T-cell (primary cell): ENCODE measurements around the gene DNPH1. TPM values are rescaled to one million over a fixed set of nuclear protein-coding genes. Genes with fewer than 3 reads are reported as not detected.
A peak's percentile ranks its signal among the peaks of the same experiment; 100 is the strongest.

Experiments used
- ATAC-seq, 4 experiments: fragments of 200-7000 bp in 3 of 4; fragments of 150-1000 bp in 1 of 4; cut with Tn5 transposase; replicated peaks in 1 of 4; 1 replicate in 3 of 4; 2 replicates in 1 of 4; pipeline ENCODE4 v1.10.0; 2021; ENCODE audit warnings: moderate library complexity in 3 of 4, mild to moderate bottlenecking in 2 of 4, moderate number of reproducible peaks in 1 of 4
- CTCF ChIA-PET, 2 donors: fragments of 300-600 bp; sonication (Branson Sonifier 250); formaldehyde crosslinking; loops; one replicate each; lab custom pipeline; 2022; ENCODE audit warnings: antibody characterized with exemption in 2 of 2; lab: Charles Lee
- POLR2A ChIA-PET, 2 donors: fragments of 300-600 bp; sonication (Branson Sonifier 250); formaldehyde crosslinking; loops; one replicate each; lab custom pipeline; 2022; ENCODE audit warnings: antibody characterized with exemption in 2 of 2; lab: Charles Lee
- DNase-seq, 35 experiments: peaks; one replicate each; pipeline versions ENCODE4 v3.0.0 to v3.0.0-alpha.2; 2013 to 2023
- H3K27ac ChIP-seq: one replicate; pipeline ENCODE4 v1.5.1; 2013; ENCODE audit warnings: low read length
- H3K27me3 ChIP-seq, 2 experiments: replicated peaks in 1 of 2; 1 replicate in 1 of 2; 2 replicates in 1 of 2; pipeline versions ENCODE4 v1.6.1 to v1.7.0; 2013; ENCODE audit warnings: low read length in 1 of 2, mixed read lengths in 1 of 2; ENCODE audit not compliant: control insufficient read depth in 2 of 2, insufficient read depth in 2 of 2; ENCODE audit errors: extremely low read depth in 1 of 2
- H3K36me3 ChIP-seq, 2 donors: 1 replicate in 1 of 2; 2 replicates in 1 of 2; pipeline versions ENCODE4 v1.6.1 to v1.7.0; 2013; ENCODE audit warnings: low read length in 1 of 2; ENCODE audit not compliant: control insufficient read depth in 2 of 2, insufficient read depth in 1 of 2; ENCODE audit errors: extremely low read depth in 1 of 2
- H3K4me1 ChIP-seq, 2 experiments: 1 replicate in 1 of 2; 2 replicates in 1 of 2; pipeline versions ENCODE4 v1.6.1 to v1.7.0; 2013; ENCODE audit warnings: low read length in 2 of 2, mixed read lengths in 1 of 2; ENCODE audit not compliant: insufficient read depth in 2 of 2, control insufficient read depth in 1 of 2; ENCODE audit errors: extremely low read depth in 1 of 2
- H3K4me3 ChIP-seq, 2 donors: 1 replicate in 1 of 2; 2 replicates in 1 of 2; pipeline versions ENCODE4 v1.5.1 to v1.7.0; 2013; ENCODE audit warnings: mild to moderate bottlenecking in 2 of 2, low read length in 1 of 2, moderate library complexity in 1 of 2; ENCODE audit not compliant: control insufficient read depth in 1 of 2; ENCODE audit errors: extremely low read depth in 1 of 2
- H3K9me3 ChIP-seq: 2 replicates; pipeline ENCODE4 v1.7.0; 2013
- H3K27ac Mint-ChIP-seq, 2 donors: one replicate each; pipeline ENCODE4 v1.8.0; 2020 to 2021; ENCODE audit warnings: mild to moderate bottlenecking in 2 of 2, mixed read lengths in 2 of 2
- H3K27me3 Mint-ChIP-seq, 2 donors: one replicate each; pipeline ENCODE4 v1.8.0; 2021 to 2022; ENCODE audit warnings: mixed read lengths in 2 of 2
- H3K36me3 Mint-ChIP-seq: one replicate; pipeline ENCODE4 v1.8.0; 2021; ENCODE audit warnings: mixed read lengths
- H3K4me1 Mint-ChIP-seq, 3 donors: one replicate each; pipeline ENCODE4 v1.8.0; 2020 to 2022; ENCODE audit warnings: mixed read lengths in 3 of 3, mild to moderate bottlenecking in 1 of 3
- H3K4me3 Mint-ChIP-seq, 3 donors: one replicate each; pipeline ENCODE4 v1.8.0; 2020 to 2022; ENCODE audit warnings: mild to moderate bottlenecking in 3 of 3, mixed read lengths in 3 of 3, moderate library complexity in 3 of 3
- H3K9me3 Mint-ChIP-seq, 3 donors: one replicate each; pipeline ENCODE4 v1.8.0; 2020 to 2022; ENCODE audit warnings: mixed read lengths in 3 of 3
- WGBS: methylation state at CpG from one replicate; pipeline ENCODE4 v1.1.5; 2013; ENCODE audit warnings: missing lambda C conversion rate; ENCODE audit not compliant: insufficient coverage; 5-methylcytosine and 5-hydroxymethylcytosine counted together
- total RNA-seq, 35 experiments: library from RNA in 6 of 35; stranded (reverse) in 6 of 35; fragments of 120-200 nt in 1 of 35; gene quantifications; one replicate each; pipeline versions ENCODE4 v1.2.1 to v1.2.4 and lab custom pipeline; 2013 to 2026

DNPH1 gene
- total RNA-seq, 5 donors from 2014 or later (not counting 1 experiment from before 2014, with no cell fraction given): 28.5 to 76.1 (median 57.5) TPM

DNA sequence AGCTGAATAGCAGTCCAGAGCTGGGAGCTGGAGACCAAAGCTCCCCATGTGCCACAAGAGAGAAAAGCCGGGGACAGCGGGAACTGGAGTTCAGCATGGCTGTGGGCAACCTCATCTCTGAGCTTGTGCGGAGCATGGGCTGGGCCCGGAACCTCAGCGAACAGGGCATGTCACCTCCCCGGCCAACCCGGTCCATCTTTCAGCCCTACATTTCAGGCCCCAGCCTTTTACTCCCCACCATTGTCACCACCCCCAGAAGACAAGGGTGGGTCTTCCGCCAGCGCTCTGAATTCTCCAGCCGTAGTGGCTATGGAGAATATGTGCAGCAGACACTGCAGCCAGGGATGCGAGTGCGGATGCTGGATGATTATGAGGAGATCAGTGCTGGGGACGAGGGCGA is 43.3 kb downstream of the DNPH1 start:
- peak overlapping the region; percentile 65 to 86 for H3K27ac Mint-ChIP-seq
- ATAC-seq: no peak
- Histone ChIP-seq H3K4me1 (peaks cover 35 to 51% of the 10 kb centered on the region in 2 experiments), H3K27ac (peak overlapping the region; percentile 20), H3K4me3 (peak overlapping the region in 1 of 2 donors; percentile 27), H3K36me3 (peaks cover 6 to 44% of the 10 kb centered on the region in 2 donors), H3K27me3 (no peaks in the 10 kb centered on the region), H3K9me3 (no peaks in the 10 kb centered on the region)
- no peaks in the 10 kb centered on the region for H3K9me3 Mint-ChIP-seq
- H3K4me1 Mint-ChIP-seq: peaks cover 65 to 67% (median 65%) of the 10 kb centered on the region in 3 donors
- no peaks in the 10 kb centered on the region for H3K27me3 Mint-ChIP-seq
- H3K36me3 Mint-ChIP-seq: peaks cover 43% of the 10 kb centered on the region
- 99% methylated on average over 9 of the region's 14 CpGs for WGBS
- ChIA-PET CTCF (no interaction called here), POLR2A (no interaction called here)
- no peak for DNase-seq
- H3K4me3 Mint-ChIP-seq: peak overlapping the region in 1 of 3 donors; percentile 88

GRCh38 chr6:43185391-43185985 is 43.8 kb downstream of the DNPH1 start:
- ATAC-seq: peak; percentile 44 to 70 (median 60)
- H3K9me3 ChIP-seq: no peaks in the 10 kb centered on the region
- H3K4me3 ChIP-seq: peak overlapping the region in 1 of 2 donors; percentile 27
- peak overlapping the region; percentile 20 for H3K27ac ChIP-seq
- WGBS: 0% methylated on average over 3 of the region's 5 CpGs
- Mint-ChIP-seq H3K27ac (peak overlapping the region; percentile 65 to 86), H3K36me3 (peaks cover 38% of the 10 kb centered on the region), H3K4me1 (peaks cover 64 to 67% (median 66%) of the 10 kb centered on the region in 3 donors), H3K4me3 (peak overlapping the region; percentile 0 to 88 (median 45)), H3K9me3 (no peaks in the 10 kb centered on the region), H3K27me3 (no peaks in the 10 kb centered on the region)
- H3K27me3 ChIP-seq: no peaks in the 10 kb centered on the region
- H3K4me1 ChIP-seq: peaks cover 35 to 53% of the 10 kb centered on the region in 2 experiments
- ChIA-PET POLR2A (no interaction called here), CTCF (no interaction called here)
- H3K36me3 ChIP-seq: peaks cover 6 to 41% of the 10 kb centered on the region in 2 donors
- DNase-seq: peak in 27 of 35 experiments; percentile 4 to 58 (median 34)

- peak overlapping the region; percentile 40 to 92 for H3K27ac Mint-ChIP-seq
- Histone ChIP-seq H3K36me3 (peaks cover 6 to 40% of the 10 kb centered on the region in 2 donors), H3K4me3 (peak overlapping the region in 1 of 2 donors; percentile 18), H3K9me3 (no peaks in the 10 kb centered on the region), H3K4me1 (peaks cover 35 to 53% of the 10 kb centered on the region in 2 experiments), H3K27me3 (no peaks in the 10 kb centered on the region), H3K27ac (no peak overlapping the region)
- DNase-seq (no peak), ATAC-seq (no peak)
- WGBS: 98% methylated on average over 19 of the region's 21 CpGs
- POLR2A ChIA-PET: no interaction called here
- H3K4me1 Mint-ChIP-seq: peaks cover 57 to 60% (median 60%) of the 10 kb centered on the region in 3 donors
- CTCF ChIA-PET: interaction anchor here in 1 of 2 donors (0.9 kb wide), 1 partner anchor 40 kb away, joined by 3 read pairs; no protein-coding TSS in a partner anchor
- no peaks in the 10 kb centered on the region for H3K9me3 Mint-ChIP-seq
- H3K4me3 Mint-ChIP-seq: peak overlapping the region in 2 of 3 donors; percentile 38 to 88
- H3K27me3 Mint-ChIP-seq: no peaks in the 10 kb centered on the region
- H3K36me3 Mint-ChIP-seq: peaks cover 32% of the 10 kb centered on the region
Measured at GRCh38 chr6:43184268-43184985, 44.9 kb downstream of the DNPH1 start.

DNA sequence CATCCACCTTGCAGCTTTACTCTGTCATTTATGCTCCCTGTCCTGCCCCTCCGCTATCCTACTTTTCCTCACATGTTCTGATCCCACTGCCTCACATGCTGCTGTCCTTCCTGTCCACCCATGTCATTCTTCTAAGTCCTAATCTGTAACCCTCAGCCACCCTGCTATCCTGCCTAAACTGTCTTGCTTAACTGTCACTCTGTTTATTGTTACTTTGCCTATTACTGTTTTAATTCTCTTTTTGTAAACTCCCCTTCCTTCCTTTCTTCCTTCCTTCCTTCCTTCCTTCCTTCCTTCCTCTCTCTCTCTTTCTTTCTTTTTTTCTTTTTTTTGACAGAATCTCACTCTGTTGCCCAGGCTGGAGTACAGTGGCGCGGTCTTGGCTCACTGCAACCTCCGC is 45.8 kb downstream of the DNPH1 start:
- 91% methylated on average over 1 of the region's 4 CpGs for whole genome bisulfite sequencing
- Histone ChIP-seq H3K27ac (peak overlapping the region; percentile 75), H3K27me3 (no peaks in the 10 kb centered on the region), H3K9me3 (no peaks in the 10 kb centered on the region), H3K4me1 (peaks cover 35 to 53% of the 10 kb centered on the region in 2 experiments), H3K36me3 (peaks cover 8 to 43% of the 10 kb centered on the region in 2 donors), H3K4me3 (no peak overlapping the region)
- peak overlapping the region; percentile 85 to 94 (median 88) for H3K4me3 Mint-ChIP-seq
- peaks cover 34% of the 10 kb centered on the region for H3K36me3 Mint-ChIP-seq
- H3K4me1 Mint-ChIP-seq: peaks cover 53 to 60% (median 57%) of the 10 kb centered on the region in 3 donors
- DNase-seq: no peak
- H3K9me3 Mint-ChIP-seq: no peaks in the 10 kb centered on the region
- ChIA-PET POLR2A (interaction anchor here in 1 of 2 donors (0.6 kb wide), 1 partner anchor 14 kb away, joined by 3 read pairs; no protein-coding TSS in a partner anchor), CTCF (interaction anchor here (0.6 to 0.9 kb wide), 2 partner anchors 41 to 560 kb away, joined by 3 to 4 read pairs; no protein-coding TSS in a partner anchor)
- ATAC-seq: no peak
- peak overlapping the region; percentile 90 to 92 for H3K27ac Mint-ChIP-seq
- no peaks in the 10 kb centered on the region for H3K27me3 Mint-ChIP-seq

GRCh38 chr6:43181942-43182860 is 47.1 kb downstream of the DNPH1 start, which contains the start of gene CUL9:
TSS of gene CUL9 (plus strand) at chr6:43182196. CDS start at chr6:43184311, 2,115 bp downstream.
- Histone ChIP-seq H3K36me3 (peaks cover 6 to 40% of the 10 kb centered on the region in 2 donors), H3K9me3 (no peaks in the 10 kb centered on the region), H3K4me1 (peaks cover 35 to 53% of the 10 kb centered on the region in 2 experiments), H3K27ac (peak within 1 kb of the TSS; percentile 75), H3K4me3 (peak within 1 kb of the TSS; percentile 64 to 76), H3K27me3 (no peaks in the 10 kb centered on the region)
- Mint-ChIP-seq H3K9me3 (no peaks in the 10 kb centered on the region), H3K4me3 (peak within 1 kb of the TSS; percentile 85 to 94 (median 88)), H3K4me1 (peaks cover 50 to 58% (median 54%) of the 10 kb centered on the region in 3 donors), H3K27me3 (no peaks in the 10 kb centered on the region), H3K27ac (peak within 1 kb of the TSS; percentile 90 to 92), H3K36me3 (peaks cover 28% of the 10 kb centered on the region)
- POLR2A ChIA-PET: interaction anchor here in 1 of 2 donors (0.6 kb wide), 1 partner anchor 148 kb away, joined by 6 read pairs; no protein-coding TSS in a partner anchor
- peak; percentile 51 to 88 (median 71) for DNase-seq
- 2% methylated on average over 36 of the region's 51 CpGs for WGBS
- peak; percentile 94 to 98 (median 95) for ATAC-seq
- CTCF ChIA-PET: interaction anchor here in 1 of 2 donors (1.1 kb wide), 1 partner anchor 47 kb away, joined by 5 read pairs; the partner anchor contains the start of gene DNPH1
